Neuronal stem cell (in vitro differentiated cells): ENCODE data around the gene KRT80.

Source experiments
- DNase-seq: peaks from one replicate; pipeline ENCODE4 v3.0.0-alpha.2; 2013; ENCODE audit warnings: low spot score
- H2AFZ ChIP-seq: one replicate; pipeline ENCODE4 v1.6.1; 2013; ENCODE audit warnings: mild to moderate bottlenecking, low read length, inconsistent platforms
- H2AK5ac ChIP-seq: 2 replicates; pipeline ENCODE4 v1.6.1; 2013; ENCODE audit warnings: low read depth, mild to moderate bottlenecking, inconsistent platforms, low read length, moderate library complexity, mixed read lengths
- H2BK120ac ChIP-seq: 2 replicates; pipeline ENCODE4 v1.6.1; 2013; ENCODE audit warnings: low read depth, mild to moderate bottlenecking, inconsistent platforms, low read length, moderate library complexity, mixed read lengths
- H2BK12ac ChIP-seq: one replicate; pipeline ENCODE4 v1.6.1; 2013; ENCODE audit warnings: low read length, inconsistent platforms
- H2BK15ac ChIP-seq: 2 replicates; pipeline ENCODE4 v1.6.1; 2013; ENCODE audit warnings: mild to moderate bottlenecking, low read length, inconsistent platforms, mixed read lengths
- H2BK5ac ChIP-seq: one replicate; pipeline ENCODE4 v1.6.1; 2013; ENCODE audit warnings: inconsistent platforms, mild to moderate bottlenecking, low read length, moderate library complexity
- H3K14ac ChIP-seq: one replicate; pipeline ENCODE4 v1.6.1; 2013; ENCODE audit warnings: low read length, inconsistent platforms
- H3K18ac ChIP-seq: 2 replicates; pipeline ENCODE4 v1.6.1; 2013; ENCODE audit warnings: low read length, inconsistent platforms
- H3K23ac ChIP-seq: 2 replicates; pipeline ENCODE4 v1.6.1; 2013; ENCODE audit warnings: low read depth, mild to moderate bottlenecking, mixed read lengths, low read length, inconsistent platforms; ENCODE audit not compliant: poor library complexity
- H3K27ac ChIP-seq: replicated peaks from 3 replicates; pipeline ENCODE4 v1.5.1; 2013; ENCODE audit warnings: low read length, inconsistent platforms
- H3K27me3 ChIP-seq, 3 experiments: 2 replicates each; pipeline ENCODE4 v1.6.1; 2013; ENCODE audit warnings: low read length in 3 of 3, mild to moderate bottlenecking in 2 of 3, inconsistent platforms in 1 of 3, low read depth in 1 of 3, mixed read lengths in 1 of 3, moderate library complexity in 1 of 3; ENCODE audit not compliant: control insufficient read depth in 3 of 3, insufficient read depth in 3 of 3
- H3K36me3 ChIP-seq, 2 donors: replicated peaks in 1 of 2; 2 replicates each; pipeline ENCODE4 v1.6.1; 2013; ENCODE audit warnings: low read length in 2 of 2; ENCODE audit not compliant: control insufficient read depth in 2 of 2, insufficient read depth in 2 of 2
- H3K4ac ChIP-seq: 2 replicates; pipeline ENCODE4 v1.6.1; 2013; ENCODE audit warnings: inconsistent platforms, mild to moderate bottlenecking, low read length, moderate library complexity
- H3K4me1 ChIP-seq, 2 donors: 1 replicate in 1 of 2; 2 replicates in 1 of 2; pipeline ENCODE4 v1.6.1; 2013; ENCODE audit warnings: low read length in 2 of 2, low read depth in 1 of 2; ENCODE audit not compliant: control insufficient read depth in 2 of 2, insufficient read depth in 1 of 2
- H3K4me2 ChIP-seq: one replicate; pipeline ENCODE4 v1.6.1; 2013; ENCODE audit warnings: mild to moderate bottlenecking, low read length, inconsistent platforms; ENCODE audit not compliant: insufficient read depth, poor library complexity, severe bottlenecking
- H3K4me3 ChIP-seq, 2 donors: 2 replicates each; pipeline ENCODE4 v1.5.1; 2013; ENCODE audit warnings: low read length in 2 of 2, mild to moderate bottlenecking in 2 of 2, inconsistent platforms in 1 of 2, moderate library complexity in 1 of 2
- H3K79me1 ChIP-seq: one replicate; pipeline ENCODE4 v1.6.1; 2013; ENCODE audit warnings: low read depth, mild to moderate bottlenecking, inconsistent platforms, low read length, moderate library complexity
- H3K9ac ChIP-seq: one replicate; pipeline ENCODE4 v1.6.1; 2013; ENCODE audit warnings: mild to moderate bottlenecking, low read depth, low read length, inconsistent platforms; ENCODE audit not compliant: poor library complexity
- H3K9me3 ChIP-seq, 2 donors: replicated peaks in 1 of 2; 2 replicates each; pipeline versions ENCODE3 to v1.6.1; 2013; ENCODE audit warnings: low read length in 2 of 2, mild to moderate bottlenecking in 2 of 2, inconsistent platforms in 1 of 2, low read depth in 1 of 2, mixed read lengths in 1 of 2, moderate library complexity in 1 of 2; ENCODE audit not compliant: control insufficient read depth in 2 of 2, insufficient read depth in 1 of 2
- H4K8ac ChIP-seq: one replicate; pipeline ENCODE4 v1.6.1; 2013; ENCODE audit warnings: low read depth, mild to moderate bottlenecking, inconsistent platforms, low read length, moderate library complexity
- H4K91ac ChIP-seq: one replicate; pipeline ENCODE4 v1.6.1; 2013; ENCODE audit warnings: low read length, low read depth, mild to moderate bottlenecking, inconsistent platforms; ENCODE audit not compliant: poor library complexity
- WGBS, 2 donors: extraction: QIAGEN DNeasy Blood & Tissue Kit; methylation state at CpG; one replicate each; pipeline ENCODE4 v1.1.7; 2013; ENCODE audit warnings: missing lambda C conversion rate in 2 of 2, mixed read lengths in 1 of 2; ENCODE audit not compliant: insufficient read length in 2 of 2, insufficient replicate concordance in 1 of 2; ENCODE audit errors: extremely low coverage in 2 of 2; 5-methylcytosine and 5-hydroxymethylcytosine counted together

The KRT80 gene

DNA sequence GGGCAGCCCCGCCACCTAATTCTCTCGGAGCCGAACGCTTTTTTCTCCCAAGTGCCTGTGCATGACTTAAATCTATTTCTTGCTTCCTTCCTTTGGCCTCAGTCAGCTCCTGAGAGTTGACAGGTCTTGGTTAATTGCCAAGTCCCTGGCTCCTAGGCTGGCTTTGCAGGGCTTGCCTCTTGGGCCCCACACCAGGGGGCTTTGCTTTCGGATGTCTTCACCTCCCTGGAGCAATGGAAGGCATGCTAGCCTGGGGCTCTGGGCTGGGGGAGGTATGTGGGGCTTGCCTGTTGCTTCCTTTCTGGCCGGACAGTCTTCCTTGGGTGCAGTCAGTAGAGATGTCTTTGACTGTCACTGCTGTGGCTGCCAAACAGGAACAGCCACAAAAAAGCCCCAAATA is 2.2 kb upstream of the KRT80 start:
- Histone ChIP-seq H3K36me3 (no peaks in the 10 kb centered on the region), H2AFZ (no peak overlapping the region), H3K4me2 (no peak overlapping the region), H3K9me3 (no peaks in the 10 kb centered on the region), H3K18ac (no peak overlapping the region), H3K27me3 (peaks cover 0 to 21% (median 0%) of the 10 kb centered on the region in 3 experiments), H3K14ac (no peak overlapping the region), H2BK12ac (no peak overlapping the region), H3K79me1 (no peaks in the 10 kb centered on the region), H2BK5ac (peak overlapping the region; percentile 45), H2BK120ac (no peak overlapping the region), H3K27ac (no peak overlapping the region), H3K23ac (no peak overlapping the region), H3K4me1 (peaks cover 0 to 3% of the 10 kb centered on the region in 2 donors), H3K9ac (no peak overlapping the region), H4K91ac (no peak overlapping the region), H3K4ac (no peak overlapping the region), H2AK5ac (no peak overlapping the region), H4K8ac (no peak overlapping the region), H2BK15ac (no peak overlapping the region), H3K4me3 (no peak overlapping the region)
- no CpG with 5 or more reads among the region's 6 CpGs for WGBS, 2 donors
- no peak for DNase-seq

DNA sequence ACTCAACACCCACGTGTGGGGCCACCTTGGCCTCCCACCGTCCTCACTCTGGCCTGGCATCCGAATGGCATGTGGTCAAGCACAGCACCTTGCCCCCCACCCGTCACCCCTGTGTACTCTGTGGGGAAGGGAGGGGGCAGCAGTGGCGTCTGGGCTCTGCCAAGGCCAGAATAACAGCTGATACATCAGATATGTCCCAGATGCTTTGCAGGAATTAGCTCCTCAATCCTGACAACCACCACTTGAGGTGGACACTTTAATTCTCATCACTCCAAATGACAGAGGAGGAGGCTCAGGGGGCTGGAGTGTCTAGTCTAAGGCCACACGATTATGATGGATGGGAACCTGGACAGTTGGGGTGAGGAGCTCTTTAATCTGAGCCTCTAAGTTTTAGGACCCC is 1.7 kb upstream of the KRT80 start:
- no peak overlapping the region for H3K4ac ChIP-seq
- H3K36me3 ChIP-seq: no peaks in the 10 kb centered on the region
- no peak overlapping the region for H2AFZ ChIP-seq
- no peak overlapping the region for H3K23ac ChIP-seq
- no peak for DNase-seq
- H2AK5ac ChIP-seq: no peak overlapping the region
- no peaks in the 10 kb centered on the region for H3K9me3 ChIP-seq
- peak overlapping the region; percentile 83 for H3K14ac ChIP-seq
- H2BK5ac ChIP-seq: peak overlapping the region; percentile 45
- no peak overlapping the region for H3K9ac ChIP-seq
- H2BK12ac ChIP-seq: no peak overlapping the region
- no peaks in the 10 kb centered on the region for H3K79me1 ChIP-seq
- H3K4me1 ChIP-seq: no peaks in the 10 kb centered on the region
- H2BK15ac ChIP-seq: peak overlapping the region; percentile 45
- H3K27me3 ChIP-seq: peaks cover 0 to 16% (median 0%) of the 10 kb centered on the region in 3 experiments
- H3K18ac ChIP-seq: peak overlapping the region; percentile 77
- no peak overlapping the region for H4K91ac ChIP-seq
- no peak overlapping the region for H4K8ac ChIP-seq
- no CpG with 5 or more reads among the region's 6 CpGs for WGBS, 2 donors
- H3K27ac ChIP-seq: no peak overlapping the region
- peak overlapping the region in 1 of 2 donors; percentile 2 for H3K4me3 ChIP-seq
- no peak overlapping the region for H2BK120ac ChIP-seq
- H3K4me2 ChIP-seq: no peak overlapping the region

DNA sequence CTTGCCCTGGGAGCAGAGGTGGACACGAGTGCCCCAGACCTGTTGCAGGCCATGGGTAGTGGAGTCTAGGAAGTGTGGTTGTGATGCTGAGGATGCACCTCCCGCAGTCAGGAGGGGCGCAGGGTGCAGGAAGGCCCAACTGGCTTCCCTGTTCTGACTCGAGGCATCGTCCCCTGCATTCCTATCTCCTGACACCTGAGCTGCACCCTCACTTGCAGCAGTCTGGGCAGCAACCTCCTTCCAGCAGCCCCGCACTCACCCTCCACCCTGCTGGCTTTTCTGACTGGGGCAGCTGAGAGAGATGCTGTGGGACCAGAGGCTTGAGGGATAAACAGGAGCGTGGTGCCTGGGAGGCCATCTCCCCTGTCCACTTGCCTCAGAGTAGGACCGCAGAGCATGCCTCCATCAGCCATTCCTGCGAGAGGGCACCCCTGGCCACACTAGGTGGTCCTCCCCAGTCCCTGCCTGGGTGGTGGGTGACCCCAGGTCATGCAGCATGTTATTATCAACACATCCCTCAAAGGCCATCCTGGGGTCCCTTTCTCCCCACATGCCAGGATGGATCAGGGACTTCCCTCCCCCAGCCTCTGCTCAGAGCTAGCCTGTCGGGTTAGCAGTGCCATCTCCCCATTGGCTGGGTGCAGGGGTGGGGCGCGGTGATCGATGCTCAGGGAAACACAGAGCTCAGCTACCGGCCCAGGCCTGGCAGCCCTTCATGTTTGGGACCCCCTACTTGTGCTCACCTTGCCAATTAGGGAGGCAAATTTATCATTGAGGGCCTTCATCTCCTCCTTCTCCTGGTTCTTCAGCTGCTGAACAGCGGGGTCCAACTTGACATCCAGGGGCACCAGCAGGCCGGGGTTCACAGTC is 719 bp downstream of the KRT80 start:
- H3K27ac ChIP-seq: no peak overlapping the region
- no peak overlapping the region for H3K4me2 ChIP-seq
- no peak overlapping the region for H3K4me3 ChIP-seq
- peaks cover 0 to 4% (median 0%) of the 10 kb centered on the region in 3 experiments for H3K27me3 ChIP-seq
- H2BK120ac ChIP-seq: no peak overlapping the region
- DNase-seq: no peak
- H3K14ac ChIP-seq: peak overlapping the region; percentile 48
- no peak overlapping the region for H3K9ac ChIP-seq
- H2BK15ac ChIP-seq: peak overlapping the region; percentile 34
- WGBS, 2 donors: no CpG with 5 or more reads among the region's 16 CpGs
- H4K8ac ChIP-seq: no peak overlapping the region
- H3K36me3 ChIP-seq: no peaks in the 10 kb centered on the region
- no peak overlapping the region for H2AFZ ChIP-seq
- H2BK12ac ChIP-seq: peak overlapping the region; percentile 44
- H3K23ac ChIP-seq: no peak overlapping the region
- peak overlapping the region; percentile 72 for H3K18ac ChIP-seq
- no peak overlapping the region for H2AK5ac ChIP-seq
- no peaks in the 10 kb centered on the region for H3K79me1 ChIP-seq
- H3K9me3 ChIP-seq: no peaks in the 10 kb centered on the region
- no peak overlapping the region for H2BK5ac ChIP-seq
- peaks cover 0 to 2% of the 10 kb centered on the region in 2 donors for H3K4me1 ChIP-seq
- no peak overlapping the region for H4K91ac ChIP-seq
- no peak overlapping the region for H3K4ac ChIP-seq

DNA sequence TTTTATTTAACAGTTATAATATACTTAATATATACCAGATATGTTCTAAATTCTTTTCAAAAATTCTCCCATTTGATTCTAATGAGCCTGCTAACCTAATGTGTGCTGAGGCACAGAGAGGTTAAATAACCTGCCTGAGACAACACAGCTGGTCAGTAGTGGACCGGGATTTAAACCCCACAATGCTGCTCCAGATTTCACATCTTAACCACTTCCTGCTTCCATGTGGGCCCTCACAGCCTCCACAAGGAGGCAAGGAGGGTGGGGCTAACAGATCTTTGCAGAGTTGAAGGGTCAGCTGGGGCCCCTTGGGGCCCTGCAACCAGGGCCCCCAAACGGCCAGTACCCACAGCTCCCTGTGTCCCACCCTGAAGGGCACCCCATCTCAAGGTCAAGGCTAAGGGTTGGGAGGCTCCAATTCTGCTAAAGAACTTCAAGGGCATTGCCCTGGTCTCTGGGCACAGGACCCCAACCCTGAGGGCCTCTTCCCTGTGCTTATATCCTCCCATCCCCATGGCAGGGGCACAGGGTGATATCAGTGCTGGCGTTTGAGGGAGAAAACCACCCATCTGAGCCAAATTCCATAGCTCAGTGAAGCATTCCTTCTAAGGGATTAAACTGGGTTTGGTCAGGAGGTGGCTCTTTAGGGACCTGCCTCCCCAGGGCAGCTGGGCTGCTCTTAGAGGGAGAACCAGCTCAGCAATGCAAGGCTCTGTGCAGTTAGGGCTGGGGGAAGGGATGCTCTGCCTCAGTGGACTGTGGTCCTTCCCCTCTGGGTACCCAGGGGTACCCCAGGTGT is 2.2 kb downstream of the KRT80 start:
- H2AK5ac ChIP-seq: peak overlapping the region; percentile 4
- no peaks in the 10 kb centered on the region for H3K36me3 ChIP-seq
- H3K4me3 ChIP-seq: no peak overlapping the region
- no peak for DNase-seq
- H3K18ac ChIP-seq: no peak overlapping the region
- no peaks in the 10 kb centered on the region for H3K79me1 ChIP-seq
- peaks cover 0 to 5% of the 10 kb centered on the region in 2 donors for H3K4me1 ChIP-seq
- no peak overlapping the region for H2BK5ac ChIP-seq
- H2BK12ac ChIP-seq: no peak overlapping the region
- no peak overlapping the region for H2BK120ac ChIP-seq
- H3K4ac ChIP-seq: no peak overlapping the region
- peaks cover 0 to 4% (median 0%) of the 10 kb centered on the region in 3 experiments for H3K27me3 ChIP-seq
- no peak overlapping the region for H2AFZ ChIP-seq
- no peak overlapping the region for H2BK15ac ChIP-seq
- H3K23ac ChIP-seq: no peak overlapping the region
- no peak overlapping the region for H4K8ac ChIP-seq
- H3K27ac ChIP-seq: no peak overlapping the region
- no CpG with 5 or more reads among the region's 3 CpGs for WGBS, 2 donors
- no peak overlapping the region for H4K91ac ChIP-seq
- no peak overlapping the region for H3K14ac ChIP-seq
- no peaks in the 10 kb centered on the region for H3K9me3 ChIP-seq
- H3K9ac ChIP-seq: no peak overlapping the region
- H3K4me2 ChIP-seq: no peak overlapping the region
